HG03565 (cell line): ENCODE measurements around the gene SLC10A1.

Source experiments
- ATAC-seq: cut with Tn5 transposase; IDR thresholded peaks from one replicate; pipeline ENCODE4 v1.9.1; 2021; ENCODE audit warnings: mild to moderate bottlenecking, moderate library complexity; ENCODE audit not compliant: unreplicated experiment

SLC10A1 gene

DNA sequence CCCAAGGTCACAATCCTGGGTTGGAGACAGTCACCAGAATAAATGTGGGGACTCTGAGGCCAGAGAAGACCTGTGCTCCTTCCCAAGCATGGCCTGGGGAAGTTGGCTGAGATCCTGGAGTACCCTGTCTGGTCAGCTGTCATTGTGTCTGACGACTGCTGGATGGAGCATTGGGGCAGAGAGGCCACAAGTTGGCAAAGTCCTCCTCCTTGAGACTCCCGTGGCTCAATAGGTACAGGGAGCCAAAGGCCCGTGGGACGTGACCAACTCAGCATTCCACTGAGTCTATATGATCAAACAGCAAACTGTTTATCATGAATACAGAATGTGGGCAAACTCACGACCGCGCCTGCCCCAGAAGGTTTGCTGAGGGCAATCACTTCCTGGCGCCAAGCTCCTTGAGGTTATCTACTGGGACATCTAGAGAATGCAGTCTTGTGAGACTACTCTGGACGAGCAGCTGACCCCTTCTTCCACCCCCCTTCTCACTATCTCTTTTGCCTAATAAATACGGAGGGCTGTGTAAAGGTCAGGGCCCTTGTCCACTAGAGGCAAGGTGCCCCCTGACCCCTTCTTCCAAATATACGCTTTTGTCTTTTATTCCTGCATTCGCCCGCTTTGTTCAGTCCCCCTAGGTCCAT, 14.3 kb upstream of the SLC10A1 start:
- ATAC-seq = no peak

DNA sequence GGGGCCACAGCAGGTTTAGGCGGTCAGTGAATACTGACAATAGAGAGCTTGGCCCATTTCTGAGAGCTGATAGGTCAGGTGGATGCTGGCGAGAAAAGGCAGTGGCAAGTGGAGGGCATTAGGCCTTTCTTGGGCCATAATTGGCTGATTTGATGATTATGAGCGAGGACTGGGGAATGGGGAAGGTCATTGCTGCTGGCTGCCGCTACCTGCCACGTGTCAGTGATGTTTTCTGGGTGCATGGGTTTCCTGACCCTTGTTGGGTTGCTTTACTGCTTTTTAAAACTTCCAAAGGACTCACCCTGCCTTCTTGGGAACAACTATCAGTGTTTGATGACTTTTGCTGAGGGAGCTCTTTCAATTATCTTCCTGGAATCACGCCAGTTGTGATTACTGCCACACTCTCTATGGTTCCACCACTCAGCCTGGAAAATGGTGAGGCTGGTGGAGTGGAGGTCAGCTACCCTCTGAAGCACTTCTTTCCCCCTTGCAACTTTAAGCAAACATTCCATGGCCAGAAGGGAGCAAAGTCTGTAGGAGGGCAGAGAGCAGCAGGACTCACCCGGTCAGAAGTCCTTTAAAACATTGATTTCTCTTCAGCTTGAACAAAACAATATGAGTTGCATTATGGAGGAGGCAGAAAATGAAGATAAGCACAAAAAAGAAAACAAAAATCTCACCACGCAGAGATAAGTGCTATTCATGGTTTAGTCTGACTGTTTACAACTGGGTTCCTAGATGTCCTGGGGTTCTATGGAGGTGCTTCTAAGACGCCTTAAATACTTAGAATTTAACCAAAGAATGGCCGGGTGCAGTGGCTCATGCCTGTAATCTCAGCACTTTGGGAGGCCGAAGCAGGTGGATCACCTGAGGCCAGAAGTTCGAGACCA, 12.1 kb upstream of the SLC10A1 start:
- no peak for ATAC-seq

- ATAC-seq = no peak
These were observed 10.2 kb upstream of the SLC10A1 start for GRCh38 chr14:69807192-69807591.

- no peak for ATAC-seq
These were observed 7.9 kb upstream of the SLC10A1 start for GRCh38 chr14:69804902-69805301.

DNA sequence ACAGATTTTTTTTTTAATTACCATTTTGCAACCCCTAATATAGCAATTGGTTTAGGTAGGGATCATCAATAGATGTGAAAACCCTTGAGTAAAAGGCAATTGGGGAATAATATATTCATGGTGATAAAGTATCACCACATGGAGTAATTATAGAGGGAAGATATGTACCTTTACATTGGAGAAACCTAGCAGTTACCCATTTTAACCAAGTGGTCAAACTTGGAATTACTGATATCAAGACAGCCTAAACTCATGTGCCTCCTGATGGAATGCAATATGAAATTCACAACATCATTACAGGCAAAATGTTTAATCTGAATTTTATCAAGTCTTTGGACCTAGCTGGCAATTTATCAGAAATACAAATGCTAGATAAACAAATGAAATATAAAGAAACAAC, 6.7 kb upstream of the SLC10A1 start:
- no peak for ATAC-seq

DNA sequence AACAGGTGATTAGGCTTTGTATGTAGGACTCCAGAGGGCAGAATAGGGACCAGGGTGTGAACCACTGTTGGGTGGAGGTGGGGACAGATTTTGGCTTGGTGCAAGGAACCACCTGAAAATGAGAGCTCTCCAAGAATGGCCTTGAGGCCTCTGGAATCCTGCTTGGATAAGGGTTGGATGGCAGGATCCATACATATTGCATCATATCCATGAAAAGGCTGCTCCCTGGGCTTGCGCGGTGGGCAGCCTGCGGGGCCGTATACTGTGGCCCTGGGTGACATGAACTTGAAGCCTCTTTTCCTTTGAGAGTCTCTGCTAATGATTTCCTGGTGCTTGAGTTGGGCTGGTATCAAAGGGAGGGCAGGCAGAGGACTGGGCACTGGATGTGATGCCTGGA, 1.3 kb upstream of the SLC10A1 start:
- no peak for ATAC-seq

- no peak for ATAC-seq
These were observed 715 bp upstream of the SLC10A1 start for GRCh38 chr14:69797573-69798338.

DNA sequence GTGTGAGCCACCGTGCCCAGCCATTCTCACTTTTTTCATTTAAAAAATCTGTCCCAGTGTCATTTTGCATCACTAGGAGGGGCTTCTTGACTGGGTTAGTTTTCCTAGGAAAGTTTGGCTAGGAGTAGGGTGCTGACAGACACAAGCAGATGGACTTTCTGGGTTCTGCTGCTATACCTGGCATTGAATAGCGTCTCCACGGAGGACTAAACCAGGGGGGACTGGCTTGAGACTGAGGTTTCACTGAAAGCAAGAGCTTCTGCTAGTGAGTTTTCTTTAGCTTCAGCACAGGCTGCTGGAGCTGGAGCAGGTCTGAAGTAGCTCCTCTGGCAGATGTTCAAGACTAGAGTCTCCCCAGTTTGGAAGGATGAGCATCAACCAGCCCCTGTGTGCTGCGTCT, 1.4 kb downstream of the SLC10A1 start:
- ATAC-seq = no peak

GRCh38 chr14:69794791-69795190, 2.2 kb downstream of the SLC10A1 start:
- ATAC-seq = no peak

DNA sequence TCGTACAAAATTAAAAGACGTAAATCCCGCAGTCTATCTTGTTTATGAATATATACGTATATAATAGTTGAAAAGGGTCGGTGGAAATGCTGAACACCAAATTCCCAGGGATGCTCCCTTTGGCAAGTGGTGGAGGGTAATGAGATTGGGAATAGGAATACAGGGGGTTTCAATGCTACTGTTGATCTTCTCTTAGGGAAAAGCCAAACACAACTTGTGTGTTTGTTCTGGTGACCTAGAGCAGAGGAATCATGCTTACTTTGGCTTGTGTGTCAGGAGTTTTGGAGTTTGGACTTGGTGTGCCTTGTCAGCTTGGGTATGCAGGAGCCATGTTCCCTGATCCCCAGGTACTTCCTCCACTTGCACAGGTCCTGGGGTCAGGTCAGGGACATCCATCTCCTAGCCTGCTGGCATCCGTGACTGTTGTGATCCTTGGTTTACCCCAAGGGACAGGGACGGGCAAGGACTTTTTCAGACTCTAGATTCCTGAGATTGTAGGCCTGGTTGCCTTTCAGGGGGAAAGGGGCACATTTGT, 4.1 kb downstream of the SLC10A1 start:
- no peak for ATAC-seq

- no peak for ATAC-seq
These were observed 7.9 kb downstream of the SLC10A1 start for GRCh38 chr14:69789118-69789640.

GRCh38 chr14:69786603-69787002, 10.4 kb downstream of the SLC10A1 start:
- ATAC-seq = no peak

GRCh38 chr14:69784942-69785341, 12.1 kb downstream of the SLC10A1 start:
- no peak for ATAC-seq

GRCh38 chr14:69780952-69781351, 16.1 kb downstream of the SLC10A1 start:
- no peak for ATAC-seq

- no peak for ATAC-seq
These were observed 16.9 kb downstream of the SLC10A1 start for GRCh38 chr14:69780092-69780491.

DNA sequence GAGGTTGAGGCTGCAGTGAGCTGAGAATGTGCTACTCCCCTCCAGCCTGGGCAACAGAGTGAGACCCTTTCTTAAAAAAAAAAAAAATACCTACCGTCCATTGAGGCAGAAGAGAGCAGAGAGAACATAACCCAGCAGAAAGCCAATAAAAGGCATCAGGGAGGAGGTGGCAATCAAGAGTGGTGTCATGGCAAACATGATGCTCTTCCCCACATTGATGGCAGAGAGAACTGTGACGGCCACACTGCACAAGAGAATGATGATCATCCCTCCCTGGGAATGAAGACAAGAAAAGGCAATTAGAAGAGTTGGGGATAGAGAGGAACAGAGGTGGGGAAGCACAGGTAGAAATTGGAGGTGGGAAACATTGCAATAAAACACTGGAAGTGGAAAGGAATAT, 18.0 kb downstream of the SLC10A1 start:
- ATAC-seq = no peak

- ATAC-seq = no peak
These were observed 20.1 kb downstream of the SLC10A1 start for GRCh38 chr14:69776875-69777453.

DNA sequence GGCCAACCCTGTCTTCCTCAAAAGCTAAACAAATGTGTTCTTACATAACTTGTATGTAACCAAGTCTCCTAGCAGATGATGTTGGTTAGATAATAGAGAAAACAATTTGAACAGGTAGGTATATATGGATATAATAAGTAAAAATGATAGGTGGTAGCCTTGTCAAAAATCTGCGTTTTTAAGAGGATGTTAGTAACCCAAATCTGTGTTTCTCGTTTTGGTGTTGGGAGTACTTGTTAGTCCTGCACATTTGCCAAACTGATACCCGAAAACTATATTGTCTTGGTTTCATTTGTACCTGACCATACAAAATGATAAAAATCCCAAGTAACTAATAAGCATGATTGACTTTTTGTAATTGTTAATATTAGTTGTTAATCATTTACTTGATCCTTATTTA, 22.0 kb downstream of the SLC10A1 start:
- ATAC-seq = no peak

DNA sequence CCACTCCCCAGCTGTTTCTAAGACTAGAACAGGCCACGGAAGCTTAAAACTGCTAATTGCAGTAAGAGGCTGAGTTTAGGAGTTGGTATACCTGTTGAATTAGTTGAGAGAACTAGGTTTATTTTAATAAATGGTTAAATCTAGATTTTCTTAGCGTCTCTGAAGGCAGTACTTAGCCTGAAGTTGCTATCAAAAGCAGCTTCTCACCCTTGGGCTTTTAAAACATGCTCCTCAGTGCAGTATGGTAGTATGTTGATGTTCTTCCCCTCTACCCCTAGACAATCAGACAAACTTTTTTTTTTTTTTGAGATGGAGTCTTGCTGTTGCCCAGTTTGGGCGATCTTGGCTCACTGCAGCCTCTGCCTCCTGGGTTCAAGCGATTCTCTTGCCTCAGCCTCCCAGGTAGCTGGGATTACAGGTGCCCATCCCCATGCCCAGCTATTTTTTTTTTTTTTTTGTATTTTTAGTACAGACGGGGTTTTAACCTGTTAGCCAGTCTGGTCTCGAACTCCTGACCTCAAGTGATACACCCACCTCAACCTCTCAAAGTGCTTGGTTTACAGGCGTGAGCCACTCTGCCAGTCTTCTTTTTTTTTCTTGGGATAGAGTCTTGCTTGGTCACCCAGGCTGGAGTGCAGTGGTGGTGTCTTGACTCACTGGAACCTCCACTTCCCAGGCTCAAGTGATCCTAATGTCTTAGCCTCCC, 23.3 kb downstream of the SLC10A1 start:
- ATAC-seq = no peak
